ENCODE results near the gene TLCD5. TPM values are rescaled to one million over a fixed set of nuclear protein-coding genes. Genes with fewer than 3 reads are reported as not detected.

The TLCD5 gene
- total RNA-seq (2021) (6.0 and 7.7 TPM in 2 replicates), Bru-seq, nascent RNA (percentile 65 among the genes with signal in this experiment), BruChase-seq, experiment 1, labeled RNA remaining after a 2-hour chase (percentile 79 among the genes with signal in this experiment), BruChase-seq, experiment 2, labeled RNA remaining after a 6-hour chase (percentile 47 among the genes with signal in this experiment)
- long read RNA-seq, full-length matches to known transcripts: 5 of 6 reads
- long read RNA-seq, partial matches to known transcripts: 0 of 6 reads
- long read RNA-seq, other reads (novel, unspliced or antisense): 1 of 6 reads

- Histone ChIP-seq H3K4me2 (peak within 1 kb of the TSS; percentile 77), H3F3A (ENCODE audit: insufficient read depth, low read depth) (peaks cover 32% of the 10 kb centered on the region), H3K79me2 (ENCODE audit: low read depth) (no peaks in the 10 kb centered on the region), H3K4me1 (replicated peaks; ENCODE audit: insufficient read depth) (peaks cover 21% of the 10 kb centered on the region), H3K27ac (no peak within 1 kb of the TSS), H4K20me1 (ENCODE audit: insufficient read depth) (no peaks in the 10 kb centered on the region), H2AFZ (peak within 1 kb of the TSS; percentile 82), H3K4me3 (peak within 1 kb of the TSS; percentile 79), H3K36me3 (ENCODE audit: low read depth) (no peaks in the 10 kb centered on the region), H3K9me3 (ENCODE audit: insufficient read depth, low read depth) (no peaks in the 10 kb centered on the region), H3K27me3 (ENCODE audit: insufficient read depth, low read depth) (no peaks in the 10 kb centered on the region), H3K9me2 (ENCODE audit: insufficient read depth) (no peaks in the 10 kb centered on the region)
- DNase-seq: peak; percentile 44 to 63
- ChIA-PET POLR2A (ENCODE audit: unreplicated experiment) (no interaction called here), CTCF (interaction anchor here (0.6 to 0.7 kb wide), 2 partner anchors 10 to 33 kb away, joined by 4 to 10 read pairs; no protein-coding TSS in a partner anchor)
- no TSS peak for BruUV-seq (replicated peaks)
- no peak for TF ChIP-seq EZH2 (IDR thresholded peaks at IDR 0.05; ENCODE audit: low read depth)
- TF ChIP-seq, protein P1, sequence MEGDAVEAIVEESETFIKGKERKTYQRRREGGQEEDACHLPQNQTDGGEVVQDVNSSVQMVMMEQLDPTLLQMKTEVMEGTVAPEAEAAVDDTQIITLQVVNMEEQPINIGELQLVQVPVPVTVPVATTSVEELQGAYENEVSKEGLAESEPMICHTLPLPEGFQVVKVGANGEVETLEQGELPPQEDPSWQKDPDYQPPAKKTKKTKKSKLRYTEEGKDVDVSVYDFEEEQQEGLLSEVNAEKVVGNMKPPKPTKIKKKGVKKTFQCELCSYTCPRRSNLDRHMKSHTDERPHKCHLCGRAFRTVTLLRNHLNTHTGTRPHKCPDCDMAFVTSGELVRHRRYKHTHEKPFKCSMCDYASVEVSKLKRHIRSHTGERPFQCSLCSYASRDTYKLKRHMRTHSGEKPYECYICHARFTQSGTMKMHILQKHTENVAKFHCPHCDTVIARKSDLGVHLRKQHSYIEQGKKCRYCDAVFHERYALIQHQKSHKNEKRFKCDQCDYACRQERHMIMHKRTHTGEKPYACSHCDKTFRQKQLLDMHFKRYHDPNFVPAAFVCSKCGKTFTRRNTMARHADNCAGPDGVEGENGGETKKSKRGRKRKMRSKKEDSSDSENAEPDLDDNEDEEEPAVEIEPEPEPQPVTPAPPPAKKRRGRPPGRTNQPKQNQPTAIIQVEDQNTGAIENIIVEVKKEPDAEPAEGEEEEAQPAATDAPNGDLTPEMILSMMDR (conservative IDR thresholded peaks at IDR 0.05): no peak
- intact Hi-C loops (cut with micrococcal nuclease; ENCODE audit: unreplicated experiment): no loop called here
Measured at GRCh38 chr11:120324932-120325810, at the start of gene TLCD5. TLCD5 (plus strand) TSS chr11:120325299; CDS start chr11:120327442, 2,143 bp downstream.

DNA sequence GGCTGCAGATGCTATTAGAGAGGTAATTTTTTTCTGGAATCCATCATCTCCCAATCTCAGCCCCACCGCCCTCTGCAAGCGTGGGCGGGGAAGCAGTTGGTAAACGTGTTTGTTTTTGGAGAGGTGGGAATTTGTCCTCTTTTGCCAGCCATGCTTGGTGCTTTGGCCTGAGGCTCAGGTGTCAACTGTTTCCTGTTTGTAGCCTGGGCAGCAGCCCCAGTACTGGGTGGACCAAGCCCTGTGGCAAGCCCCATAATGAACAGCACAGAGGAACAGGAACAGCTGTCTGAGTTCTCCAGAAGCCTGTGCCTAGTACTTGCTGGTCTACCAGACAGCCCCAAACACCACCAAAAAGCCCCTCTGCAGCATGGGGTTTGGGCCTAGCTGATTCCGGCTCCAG lies 45.6 kb upstream of the TLCD5 start:
- no peaks in the 10 kb centered on the region for H3K79me2 ChIP-seq (ENCODE audit: low read depth)
- ChIA-PET POLR2A (ENCODE audit: unreplicated experiment) (no interaction called here), CTCF (no interaction called here)
- no peaks in the 10 kb centered on the region for H3F3A ChIP-seq (ENCODE audit: insufficient read depth, low read depth)
- H3K9me3 ChIP-seq (ENCODE audit: insufficient read depth, low read depth): no peaks in the 10 kb centered on the region
- DNase-seq: peak in 1 of 2 experiments; percentile 16
- no peaks in the 10 kb centered on the region; the same call in 1 of the 2 replicates for H3K27me3 ChIP-seq (ENCODE audit: insufficient read depth, low read depth)
- no peak overlapping the region for H3K27ac ChIP-seq
- H3K36me3 ChIP-seq (ENCODE audit: low read depth): no peaks in the 10 kb centered on the region
- no peak overlapping the region for H3K4me3 ChIP-seq
- no peak overlapping the region for H2AFZ ChIP-seq
- no peak overlapping the region for H3K4me2 ChIP-seq
- BruUV-seq (replicated peaks): no TSS peak
- no peak for TF ChIP-seq EZH2 (IDR thresholded peaks at IDR 0.05; ENCODE audit: low read depth)
- TF ChIP-seq, protein P1 (conservative IDR thresholded peaks at IDR 0.05): no peak
- no peaks in the 10 kb centered on the region; the same call in 1 of the 2 replicates for H3K9me2 ChIP-seq (ENCODE audit: insufficient read depth)
- no peaks in the 10 kb centered on the region for H4K20me1 ChIP-seq (ENCODE audit: insufficient read depth)
- intact Hi-C loops (cut with micrococcal nuclease; ENCODE audit: unreplicated experiment): no loop called here
- H3K4me1 ChIP-seq (replicated peaks; ENCODE audit: insufficient read depth): peaks cover 18% of the 10 kb centered on the region

DNA sequence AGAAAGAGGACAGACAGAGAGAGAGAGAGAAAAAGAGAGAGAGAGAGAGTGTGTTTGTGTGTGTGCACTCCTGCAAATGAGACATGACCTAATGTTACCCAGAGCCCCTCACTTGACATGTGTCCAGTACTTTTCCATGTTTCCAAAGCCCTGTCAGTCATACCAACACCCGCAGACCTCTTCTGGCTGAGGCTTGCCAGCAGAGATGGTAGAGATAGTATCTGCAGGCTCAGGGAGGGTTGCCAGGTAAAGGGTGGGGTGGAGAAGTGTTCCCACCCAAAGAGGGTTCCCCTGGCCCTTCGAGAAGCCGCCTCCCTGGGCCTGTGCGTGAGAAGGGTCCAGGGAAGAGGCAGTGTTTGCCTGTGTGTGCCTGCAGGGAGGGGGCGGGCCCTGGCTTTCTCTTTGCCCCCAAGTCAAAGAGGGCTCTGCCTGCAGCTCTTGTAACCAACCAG lies 44.5 kb upstream of the TLCD5 start:
- POLR2A ChIA-PET (ENCODE audit: unreplicated experiment): no interaction called here
- H3K9me2 ChIP-seq (ENCODE audit: insufficient read depth): no peaks in the 10 kb centered on the region; the same call in 1 of the 2 replicates
- H3K79me2 ChIP-seq (ENCODE audit: low read depth): no peaks in the 10 kb centered on the region
- no peaks in the 10 kb centered on the region for H3K9me3 ChIP-seq (ENCODE audit: insufficient read depth, low read depth)
- peak overlapping the region; percentile 14; the same call in 1 of the 2 replicates for H3K4me2 ChIP-seq
- no peak overlapping the region for H3K4me3 ChIP-seq
- H4K20me1 ChIP-seq (ENCODE audit: insufficient read depth): no peaks in the 10 kb centered on the region
- TF ChIP-seq, protein P1 (conservative IDR thresholded peaks at IDR 0.05): no peak
- no peak for TF ChIP-seq EZH2 (IDR thresholded peaks at IDR 0.05; ENCODE audit: low read depth)
- H3K4me1 ChIP-seq (replicated peaks; ENCODE audit: insufficient read depth): peaks cover 18% of the 10 kb centered on the region
- no TSS peak for BruUV-seq (replicated peaks)
- DNase-seq: peak; percentile 54 to 56
- no peaks in the 10 kb centered on the region for H3F3A ChIP-seq (ENCODE audit: insufficient read depth, low read depth)
- no peaks in the 10 kb centered on the region for H3K36me3 ChIP-seq (ENCODE audit: low read depth)
- CTCF ChIA-PET: interaction anchor here (0.5 to 1.0 kb wide), 3 partner anchors 23 to 925 kb away, joined by 3 to 6 read pairs (median 3); no protein-coding TSS in a partner anchor
- H3K27me3 ChIP-seq (ENCODE audit: insufficient read depth, low read depth): no peaks in the 10 kb centered on the region; the same call in 1 of the 2 replicates
- no peak overlapping the region for H3K27ac ChIP-seq
- intact Hi-C loops (cut with micrococcal nuclease; ENCODE audit: unreplicated experiment): no loop called here
- no peak overlapping the region for H2AFZ ChIP-seq
